ENCODE results near the gene SEMA3C. TPM values are rescaled to one million over a fixed set of nuclear protein-coding genes. Genes with fewer than 3 reads are reported as not detected.

Gene SEMA3C
- polyA plus RNA-seq, 1 donor from 2014 or later = 386 TPM

DNA sequence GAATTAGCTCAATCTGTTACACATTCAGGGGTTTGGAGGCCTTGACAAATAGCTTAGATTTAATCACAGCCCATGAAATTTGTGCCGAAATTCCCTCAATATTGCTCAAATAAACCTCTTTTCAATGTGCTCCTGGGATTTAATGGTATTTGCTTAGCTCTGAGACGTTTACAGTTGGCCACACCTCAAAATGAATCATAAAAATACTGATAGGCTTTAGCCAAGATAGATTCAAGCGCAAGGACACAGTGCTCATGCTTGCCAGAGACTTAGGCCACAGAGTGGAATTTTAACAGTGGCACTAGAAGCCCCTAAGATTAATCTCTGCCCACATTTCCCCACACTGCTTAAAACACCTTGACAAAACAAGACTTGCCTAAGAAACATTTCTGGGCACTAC is 2.3 kb upstream of the SEMA3C start:
- TF ChIP-seq, protein P1, sequence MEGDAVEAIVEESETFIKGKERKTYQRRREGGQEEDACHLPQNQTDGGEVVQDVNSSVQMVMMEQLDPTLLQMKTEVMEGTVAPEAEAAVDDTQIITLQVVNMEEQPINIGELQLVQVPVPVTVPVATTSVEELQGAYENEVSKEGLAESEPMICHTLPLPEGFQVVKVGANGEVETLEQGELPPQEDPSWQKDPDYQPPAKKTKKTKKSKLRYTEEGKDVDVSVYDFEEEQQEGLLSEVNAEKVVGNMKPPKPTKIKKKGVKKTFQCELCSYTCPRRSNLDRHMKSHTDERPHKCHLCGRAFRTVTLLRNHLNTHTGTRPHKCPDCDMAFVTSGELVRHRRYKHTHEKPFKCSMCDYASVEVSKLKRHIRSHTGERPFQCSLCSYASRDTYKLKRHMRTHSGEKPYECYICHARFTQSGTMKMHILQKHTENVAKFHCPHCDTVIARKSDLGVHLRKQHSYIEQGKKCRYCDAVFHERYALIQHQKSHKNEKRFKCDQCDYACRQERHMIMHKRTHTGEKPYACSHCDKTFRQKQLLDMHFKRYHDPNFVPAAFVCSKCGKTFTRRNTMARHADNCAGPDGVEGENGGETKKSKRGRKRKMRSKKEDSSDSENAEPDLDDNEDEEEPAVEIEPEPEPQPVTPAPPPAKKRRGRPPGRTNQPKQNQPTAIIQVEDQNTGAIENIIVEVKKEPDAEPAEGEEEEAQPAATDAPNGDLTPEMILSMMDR (IDR thresholded peaks at IDR 0.05; ENCODE audit: poor library complexity, severe bottlenecking) = no peak
- TF ChIP-seq RAD21 (conservative IDR thresholded peaks at IDR 0.05) = no peak
- no peak for TF ChIP-seq POLR2AphosphoS5 (IDR thresholded peaks at IDR 0.05)
- TF ChIP-seq EP300 (conservative IDR thresholded peaks at IDR 0.05; ENCODE audit: poor library complexity, severe bottlenecking) = no peak
- TF ChIP-seq, protein P2, sequence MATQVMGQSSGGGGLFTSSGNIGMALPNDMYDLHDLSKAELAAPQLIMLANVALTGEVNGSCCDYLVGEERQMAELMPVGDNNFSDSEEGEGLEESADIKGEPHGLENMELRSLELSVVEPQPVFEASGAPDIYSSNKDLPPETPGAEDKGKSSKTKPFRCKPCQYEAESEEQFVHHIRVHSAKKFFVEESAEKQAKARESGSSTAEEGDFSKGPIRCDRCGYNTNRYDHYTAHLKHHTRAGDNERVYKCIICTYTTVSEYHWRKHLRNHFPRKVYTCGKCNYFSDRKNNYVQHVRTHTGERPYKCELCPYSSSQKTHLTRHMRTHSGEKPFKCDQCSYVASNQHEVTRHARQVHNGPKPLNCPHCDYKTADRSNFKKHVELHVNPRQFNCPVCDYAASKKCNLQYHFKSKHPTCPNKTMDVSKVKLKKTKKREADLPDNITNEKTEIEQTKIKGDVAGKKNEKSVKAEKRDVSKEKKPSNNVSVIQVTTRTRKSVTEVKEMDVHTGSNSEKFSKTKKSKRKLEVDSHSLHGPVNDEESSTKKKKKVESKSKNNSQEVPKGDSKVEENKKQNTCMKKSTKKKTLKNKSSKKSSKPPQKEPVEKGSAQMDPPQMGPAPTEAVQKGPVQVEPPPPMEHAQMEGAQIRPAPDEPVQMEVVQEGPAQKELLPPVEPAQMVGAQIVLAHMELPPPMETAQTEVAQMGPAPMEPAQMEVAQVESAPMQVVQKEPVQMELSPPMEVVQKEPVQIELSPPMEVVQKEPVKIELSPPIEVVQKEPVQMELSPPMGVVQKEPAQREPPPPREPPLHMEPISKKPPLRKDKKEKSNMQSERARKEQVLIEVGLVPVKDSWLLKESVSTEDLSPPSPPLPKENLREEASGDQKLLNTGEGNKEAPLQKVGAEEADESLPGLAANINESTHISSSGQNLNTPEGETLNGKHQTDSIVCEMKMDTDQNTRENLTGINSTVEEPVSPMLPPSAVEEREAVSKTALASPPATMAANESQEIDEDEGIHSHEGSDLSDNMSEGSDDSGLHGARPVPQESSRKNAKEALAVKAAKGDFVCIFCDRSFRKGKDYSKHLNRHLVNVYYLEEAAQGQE (IDR thresholded peaks at IDR 0.05; ENCODE audit: borderline replicate concordance) = no peak
- TF ChIP-seq MXI1 (conservative IDR thresholded peaks at IDR 0.05; ENCODE audit: poor library complexity, severe bottlenecking) = no peak
- TF ChIP-seq EZH2 (IDR thresholded peaks at IDR 0.05; ENCODE audit: borderline replicate concordance, insufficient read depth, low read length, poor library complexity, severe bottlenecking) = no peak
- no peak for TF ChIP-seq TAF1 (IDR thresholded peaks at IDR 0.05; ENCODE audit: low read depth)
- TF ChIP-seq SMC3 (conservative IDR thresholded peaks at IDR 0.05; ENCODE audit: poor library complexity) = no peak
- no peaks in the 10 kb centered on the region for H3K36me3 ChIP-seq (ENCODE audit: insufficient read depth, low read length)
- no peak overlapping the region for H3K9ac ChIP-seq (ENCODE audit: low read length)
- H2AFZ ChIP-seq (ENCODE audit: low read depth, low read length) = no peak overlapping the region
- H3K79me2 ChIP-seq (replicated peaks; ENCODE audit: insufficient read depth, low read length) = peaks cover 35% of the 10 kb centered on the region
- no peaks in the 10 kb centered on the region for H3K9me3 ChIP-seq (ENCODE audit: low read length)
- peak overlapping the region; percentile 82 for H3K27ac ChIP-seq (ENCODE audit: low read length)
- H3K4me3 ChIP-seq (ENCODE audit: low read length) = no peak overlapping the region
- no peaks in the 10 kb centered on the region for H4K20me1 ChIP-seq (ENCODE audit: insufficient read depth)
- no peaks in the 10 kb centered on the region for H3K9me2 ChIP-seq (ENCODE audit: insufficient read depth, low read length)
- no peaks in the 10 kb centered on the region for H3K27me3 ChIP-seq (ENCODE audit: insufficient read depth, low read depth, low read length)
- no peaks in the 10 kb centered on the region for H3F3A ChIP-seq (ENCODE audit: insufficient read depth, low read length, poor library complexity, severe bottlenecking)
- no peak overlapping the region for H3K4me2 ChIP-seq (ENCODE audit: low read length)

DNA sequence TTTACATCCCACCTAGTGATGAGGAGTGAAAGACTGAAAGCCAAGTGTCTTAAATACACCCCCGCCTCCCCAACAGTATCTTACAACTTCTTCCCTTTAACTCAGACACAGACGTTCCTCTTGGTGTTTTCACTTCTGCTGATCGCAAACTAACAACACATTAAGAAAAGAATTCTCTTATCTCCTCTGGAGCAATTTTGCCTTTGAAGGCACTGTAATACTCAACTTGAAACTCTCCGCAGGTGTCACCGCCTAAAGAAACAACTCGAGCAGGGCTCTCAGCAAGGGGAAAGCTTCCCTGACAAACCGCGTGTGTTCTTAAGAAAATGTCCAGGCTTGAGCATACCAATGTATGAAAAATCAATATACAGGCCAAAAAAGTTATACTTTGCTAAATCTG is 452 bp downstream of the SEMA3C start:
- peak overlapping the region; percentile 79 for H3K4me3 ChIP-seq (ENCODE audit: low read length)
- H3K36me3 ChIP-seq (ENCODE audit: insufficient read depth, low read length) = peaks cover 5% of the 10 kb centered on the region
- peak overlapping the region; percentile 84 for H3K4me2 ChIP-seq (ENCODE audit: low read length)
- H3K9ac ChIP-seq (ENCODE audit: low read length) = peak overlapping the region; percentile 76
- no peaks in the 10 kb centered on the region for H3F3A ChIP-seq (ENCODE audit: insufficient read depth, low read length, poor library complexity, severe bottlenecking)
- no peaks in the 10 kb centered on the region for H3K27me3 ChIP-seq (ENCODE audit: insufficient read depth, low read depth, low read length)
- H3K9me3 ChIP-seq (ENCODE audit: low read length) = no peaks in the 10 kb centered on the region
- TF ChIP-seq POLR2AphosphoS5 (IDR thresholded peaks at IDR 0.05) (peak; percentile 9), MXI1 (conservative IDR thresholded peaks at IDR 0.05; ENCODE audit: poor library complexity, severe bottlenecking) (no peak), SMC3 (conservative IDR thresholded peaks at IDR 0.05; ENCODE audit: poor library complexity) (no peak), RAD21 (conservative IDR thresholded peaks at IDR 0.05) (no peak)
- no peaks in the 10 kb centered on the region for H3K9me2 ChIP-seq (ENCODE audit: insufficient read depth, low read length)
- peak overlapping the region; percentile 76 for H3K27ac ChIP-seq (ENCODE audit: low read length)
- H4K20me1 ChIP-seq (ENCODE audit: insufficient read depth) = no peaks in the 10 kb centered on the region
- H3K79me2 ChIP-seq (replicated peaks; ENCODE audit: insufficient read depth, low read length) = peaks cover 62% of the 10 kb centered on the region
- no peak overlapping the region for H2AFZ ChIP-seq (ENCODE audit: low read depth, low read length)

All from neural cell (in vitro differentiated cells).